Vagina (tissue), 2 donors: ENCODE data around the gene SERP1. TPM values are rescaled to one million over a fixed set of nuclear protein-coding genes. Genes with fewer than 3 reads are reported as not detected.

ENCODE experiments used
- DNase-seq, 2 donors: peaks; one replicate each; pipeline ENCODE4 v3.0.0-alpha.2; 2017; ENCODE audit errors: extremely low spot score in 2 of 2
- H3K27ac ChIP-seq: fragments of 200-600 bp; sonication (generic); one replicate; pipeline ENCODE4 v1.5.1; 2019
- H3K27me3 ChIP-seq: fragments of 200-600 bp; sonication (generic); one replicate; pipeline ENCODE4 v1.5.1; 2019
- H3K36me3 ChIP-seq, 2 donors: fragments of 200-600 bp; sonication (generic); one replicate each; pipeline ENCODE4 v1.5.1; 2017 to 2019
- H3K4me1 ChIP-seq: fragments of 200-600 bp; sonication (generic); one replicate; pipeline ENCODE4 v1.5.1; 2019
- H3K4me3 ChIP-seq, 2 donors: fragments of 200-600 bp; sonication (generic); 1 replicate in 1 of 2; 2 replicates in 1 of 2; pipeline ENCODE4 v1.5.1; 2016 to 2019
- H3K9me3 ChIP-seq: fragments of 200-600 bp; sonication (generic); one replicate; pipeline ENCODE4 v1.5.1; 2019
- POLR2A ChIP-seq, 2 donors: fragments of 450-650 bp; IDR thresholded peaks; one replicate each; pipeline ENCODE4 v1.6.1; 2017; ENCODE audit warnings: antibody characterized with exemption in 2 of 2, mild to moderate bottlenecking in 2 of 2, moderate library complexity in 2 of 2
- POLR2AphosphoS5 ChIP-seq, 2 donors: sonication (generic); formaldehyde crosslinking; IDR thresholded peaks; one replicate each; pipeline ENCODE4 v1.9.0; 2017; ENCODE audit warnings: antibody characterized with exemption in 2 of 2, mild to moderate bottlenecking in 2 of 2, low read depth in 1 of 2; ENCODE audit not compliant: insufficient read depth in 1 of 2
- intact Hi-C: fragments of 100-400 bp; cut with DNase I; formaldehyde crosslinking; loops from one replicate; pipeline ENCODE4 v1.15.1; 2023
- total RNA-seq: library from RNA; depleted of rRNA; stranded (reverse); fragments of >200 nt; gene quantifications from one replicate; pipeline ENCODE4 v1.2.3, GENCODE V29; 2016
- TF ChIP-seq, protein P1 (sequence below), 3 experiments: fragments of 450-650 bp in 2 of 3; fragments of 200-600 bp in 1 of 3; sonication (generic) in 1 of 3; IDR thresholded peaks; one replicate each; pipeline ENCODE4 v1.5.1; 2017 to 2019; ENCODE audit warnings: antibody characterized with exemption in 3 of 3, mild to moderate bottlenecking in 2 of 3, moderate library complexity in 2 of 3

SERP1 gene
- total RNA-seq, 1 donor from 2014 or later = 231 TPM

DNA sequence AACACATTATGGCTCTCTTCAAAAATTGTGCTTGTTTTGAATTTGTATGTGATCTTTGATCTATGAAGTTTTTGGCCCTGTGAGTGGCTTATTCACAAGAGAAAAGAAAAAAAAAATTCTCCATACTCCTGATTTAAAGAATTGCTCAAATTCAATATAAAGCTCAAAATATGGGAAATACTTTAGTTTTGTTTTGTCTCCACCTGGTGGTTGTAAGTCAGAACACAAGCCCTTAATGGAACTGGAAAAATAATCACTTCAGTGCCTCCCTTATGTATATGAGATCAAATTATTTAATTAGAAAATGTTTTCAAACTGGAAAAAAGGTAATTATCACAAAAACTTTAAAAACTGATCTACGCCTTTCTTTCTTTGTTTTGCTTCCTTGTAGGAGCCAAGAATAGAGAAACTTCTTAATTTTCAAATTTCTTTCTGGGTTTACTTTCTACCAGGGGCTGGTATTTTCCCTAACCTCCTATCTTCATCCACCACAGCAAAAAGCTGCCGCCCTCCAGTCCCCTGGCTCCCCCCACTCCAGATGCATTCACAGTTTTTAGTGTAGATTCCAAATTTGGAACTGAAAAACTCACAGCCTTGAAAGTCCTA is 50.6 kb downstream of the SERP1 start:
- H3K9me3 ChIP-seq = no peaks in the 10 kb centered on the region
- no peak overlapping the region for H3K4me3 ChIP-seq
- no peaks in the 10 kb centered on the region for H3K4me1 ChIP-seq
- TF ChIP-seq, protein P1, sequence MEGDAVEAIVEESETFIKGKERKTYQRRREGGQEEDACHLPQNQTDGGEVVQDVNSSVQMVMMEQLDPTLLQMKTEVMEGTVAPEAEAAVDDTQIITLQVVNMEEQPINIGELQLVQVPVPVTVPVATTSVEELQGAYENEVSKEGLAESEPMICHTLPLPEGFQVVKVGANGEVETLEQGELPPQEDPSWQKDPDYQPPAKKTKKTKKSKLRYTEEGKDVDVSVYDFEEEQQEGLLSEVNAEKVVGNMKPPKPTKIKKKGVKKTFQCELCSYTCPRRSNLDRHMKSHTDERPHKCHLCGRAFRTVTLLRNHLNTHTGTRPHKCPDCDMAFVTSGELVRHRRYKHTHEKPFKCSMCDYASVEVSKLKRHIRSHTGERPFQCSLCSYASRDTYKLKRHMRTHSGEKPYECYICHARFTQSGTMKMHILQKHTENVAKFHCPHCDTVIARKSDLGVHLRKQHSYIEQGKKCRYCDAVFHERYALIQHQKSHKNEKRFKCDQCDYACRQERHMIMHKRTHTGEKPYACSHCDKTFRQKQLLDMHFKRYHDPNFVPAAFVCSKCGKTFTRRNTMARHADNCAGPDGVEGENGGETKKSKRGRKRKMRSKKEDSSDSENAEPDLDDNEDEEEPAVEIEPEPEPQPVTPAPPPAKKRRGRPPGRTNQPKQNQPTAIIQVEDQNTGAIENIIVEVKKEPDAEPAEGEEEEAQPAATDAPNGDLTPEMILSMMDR (IDR thresholded peaks at IDR 0.05) = peak; percentile 72 to 82 (median 73)
- peak in 1 of 2 donors; percentile 31 for TF ChIP-seq POLR2AphosphoS5 (IDR thresholded peaks at IDR 0.05; ENCODE audit: insufficient read depth in 1 of 2, low read depth in 1 of 2)
- no peak for TF ChIP-seq POLR2A (IDR thresholded peaks at IDR 0.05)
- no peaks in the 10 kb centered on the region for H3K27me3 ChIP-seq
- DNase-seq = no peak
- intact Hi-C loops = loop anchor here (10.0 kb wide), 1 partner anchor 81 kb away; no protein-coding TSS in a partner anchor
- H3K27ac ChIP-seq = no peak overlapping the region
- H3K36me3 ChIP-seq = no peaks in the 10 kb centered on the region

DNA sequence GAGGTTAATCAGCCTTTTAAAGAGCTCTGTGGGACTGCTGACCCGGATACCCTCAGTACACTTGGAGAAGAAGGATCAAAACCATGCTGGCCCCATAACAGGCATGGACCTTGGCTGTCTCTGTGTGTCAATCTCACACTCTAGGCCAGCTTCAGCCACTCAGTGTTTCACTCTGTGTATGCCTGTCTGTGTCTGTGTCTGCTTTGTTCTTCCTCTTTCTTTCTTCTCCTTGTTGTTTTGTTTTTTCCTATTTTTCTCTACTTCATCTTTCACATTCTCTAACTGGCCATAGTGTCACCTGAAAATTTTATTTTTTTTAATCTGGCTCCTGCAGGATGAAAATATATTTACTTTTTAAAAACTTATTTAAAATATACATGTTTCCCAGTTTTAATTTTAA is 51.1 kb downstream of the SERP1 start:
- Histone ChIP-seq H3K4me3 (no peak overlapping the region), H3K4me1 (no peaks in the 10 kb centered on the region), H3K27ac (no peak overlapping the region), H3K27me3 (no peaks in the 10 kb centered on the region), H3K36me3 (no peaks in the 10 kb centered on the region), H3K9me3 (no peaks in the 10 kb centered on the region)
- intact Hi-C loops = loop anchor here (10.0 kb wide), 1 partner anchor 80 kb away; no protein-coding TSS in a partner anchor
- TF ChIP-seq, protein P1 (IDR thresholded peaks at IDR 0.05) = no peak
- TF ChIP-seq POLR2AphosphoS5 (IDR thresholded peaks at IDR 0.05; ENCODE audit: insufficient read depth in 1 of 2, low read depth in 1 of 2) = no peak
- TF ChIP-seq POLR2A (IDR thresholded peaks at IDR 0.05) = no peak
- no peak for DNase-seq

DNA sequence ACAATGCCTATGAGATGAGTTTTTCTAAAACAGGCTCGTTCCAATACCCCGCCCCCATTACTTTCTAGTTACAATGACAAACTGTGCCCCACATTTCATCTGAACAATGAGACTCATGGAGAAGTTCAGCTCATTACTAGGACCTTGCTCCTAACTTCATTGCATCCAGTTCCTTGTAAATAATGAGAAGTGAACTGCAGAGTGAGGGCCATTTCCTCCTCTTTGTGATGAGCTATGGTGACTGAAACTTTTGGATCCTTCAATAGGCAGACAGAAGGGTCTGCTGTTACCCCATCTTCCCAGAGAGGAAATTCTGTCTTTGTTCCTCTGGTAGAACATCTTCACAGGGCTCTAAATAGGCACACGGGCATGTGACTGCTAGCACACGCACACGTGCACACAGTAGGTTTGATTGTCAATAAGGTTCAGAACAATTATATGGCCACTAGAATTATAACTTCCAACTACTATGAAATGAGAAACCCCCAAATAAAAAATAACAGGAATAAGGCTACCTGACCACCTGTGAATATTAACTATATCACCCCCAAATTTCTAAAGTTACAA is 51.8 kb downstream of the SERP1 start:
- TF ChIP-seq, protein P1 (IDR thresholded peaks at IDR 0.05) = no peak
- TF ChIP-seq POLR2AphosphoS5 (IDR thresholded peaks at IDR 0.05; ENCODE audit: insufficient read depth in 1 of 2, low read depth in 1 of 2) (no peak), POLR2A (IDR thresholded peaks at IDR 0.05) (no peak)
- no peaks in the 10 kb centered on the region for H3K4me1 ChIP-seq
- no peaks in the 10 kb centered on the region for H3K36me3 ChIP-seq
- no peak overlapping the region for H3K4me3 ChIP-seq
- H3K27me3 ChIP-seq = no peaks in the 10 kb centered on the region
- DNase-seq = no peak
- no peaks in the 10 kb centered on the region for H3K9me3 ChIP-seq
- H3K27ac ChIP-seq = no peak overlapping the region
- intact Hi-C loops = loop anchor here (10.0 kb wide), 1 partner anchor 80 kb away; no protein-coding TSS in a partner anchor

Other genes starting within 250 kb of the SERP1 start
- gene TSC22D2, start 138.2 kb downstream of the SERP1 start, total RNA-seq = 35.6 TPM
- 146 TPM for gene EIF2A, start 291 bp upstream of the SERP1 start, total RNA-seq
- gene SELENOT, start 56.8 kb upstream of the SERP1 start, total RNA-seq = 70.0 TPM
- gene ERICH6, start 157.4 kb upstream of the SERP1 start, total RNA-seq = not detected
- gene SIAH2, start 216.7 kb upstream of the SERP1 start, total RNA-seq = 71.0 TPM